PC-9 (cell line): ENCODE measurements around the gene PTPN2. TPM values are rescaled to one million over a fixed set of nuclear protein-coding genes. Genes with fewer than 3 reads are reported as not detected.

Experiments
- BruUV-seq: library from RNA; stranded (reverse); fragments of 400-500 nt; replicated peaks from 2 replicates; lab custom pipeline; 2021; lab: Mats Ljungman, UMichigan
- CTCF ChIA-PET: fragments of 300-600 bp; sonication (Branson Sonifier 250); formaldehyde crosslinking; loops from one replicate; lab custom pipeline; 2022; ENCODE audit warnings: antibody characterized with exemption; lab: Charles Lee
- POLR2A ChIA-PET: fragments of 300-600 bp; sonication (Branson Sonifier 250); formaldehyde crosslinking; loops from one replicate; lab custom pipeline; 2022; ENCODE audit warnings: antibody characterized with exemption; ENCODE audit not compliant: unreplicated experiment; lab: Charles Lee
- DNase-seq, 2 experiments: peaks; one replicate each; pipeline versions ENCODE4 v3.0.0 to v3.0.0-alpha.2; 2015 to 2022; ENCODE audit warnings: mixed read lengths in 1 of 2
- H2AFZ ChIP-seq: fragments of 200-600 bp; sonication (generic); 2 replicates; pipeline ENCODE4 v1.8.1; 2017; ENCODE audit warnings: antibody characterized with exemption
- H3F3A ChIP-seq: fragments of 200-600 bp; sonication (generic); 2 replicates; pipeline ENCODE4 v1.8.1; 2017; ENCODE audit warnings: antibody characterized with exemption, mild to moderate bottlenecking, low read depth; ENCODE audit not compliant: insufficient read depth
- H3K27ac ChIP-seq: fragments of 200-600 bp; sonication (generic); 2 replicates; pipeline ENCODE4 v1.6.1; 2016; ENCODE audit warnings: mixed run types
- H3K27me3 ChIP-seq: fragments of 200-600 bp; sonication (generic); 2 replicates; pipeline ENCODE4 v1.6.1; 2016; ENCODE audit warnings: low read depth, mixed run types; ENCODE audit not compliant: insufficient read depth
- H3K36me3 ChIP-seq: fragments of 200-600 bp; sonication (generic); 2 replicates; pipeline ENCODE4 v1.6.1; 2016; ENCODE audit warnings: low read depth, mixed run types
- H3K4me1 ChIP-seq: fragments of 200-600 bp; sonication (generic); replicated peaks from 2 replicates; pipeline ENCODE4 v1.6.1; 2016; ENCODE audit warnings: mixed run types; ENCODE audit not compliant: insufficient read depth
- H3K4me2 ChIP-seq: fragments of 200-600 bp; sonication (generic); 2 replicates; pipeline ENCODE4 v1.6.1; 2017; ENCODE audit warnings: mixed run types
- H3K4me3 ChIP-seq: fragments of 200-600 bp; sonication (generic); 2 replicates; pipeline ENCODE4 v1.6.1; 2016; ENCODE audit warnings: mixed run types
- H3K79me2 ChIP-seq: fragments of 200-600 bp; sonication (generic); 2 replicates; pipeline ENCODE4 v1.6.1; 2017; ENCODE audit warnings: low read depth, mixed run types
- H3K9me2 ChIP-seq: fragments of 200-600 bp; sonication (generic); 2 replicates; pipeline ENCODE4 v1.8.1; 2017; ENCODE audit warnings: mild to moderate bottlenecking; ENCODE audit not compliant: insufficient read depth
- H3K9me3 ChIP-seq: fragments of 200-600 bp; sonication (generic); 2 replicates; pipeline ENCODE4 v1.8.1; 2016; ENCODE audit warnings: low read depth; ENCODE audit not compliant: insufficient read depth
- H4K20me1 ChIP-seq: fragments of 200-600 bp; sonication (generic); 2 replicates; pipeline ENCODE4 v1.8.1; 2017; ENCODE audit not compliant: insufficient read depth
- CTCF ChIP-seq: fragments of 200-600 bp; sonication (generic); conservative IDR thresholded peaks from 2 replicates; pipeline ENCODE4 v1.6.1; 2017; ENCODE audit warnings: mixed run types, antibody characterized with exemption, mild to moderate bottlenecking, moderate library complexity
- EZH2 ChIP-seq: fragments of 200-600 bp; sonication (generic); IDR thresholded peaks from 2 replicates; pipeline ENCODE4 v1.8.0; 2017; ENCODE audit warnings: antibody characterized with exemption, low read depth
- intact Hi-C: fragments of 100-400 bp; cut with micrococcal nuclease; formaldehyde crosslinking; loops from one replicate; pipeline ENCODE4 v1.10.0; 2022; ENCODE audit not compliant: unreplicated experiment
- total RNA-seq: library from RNA; stranded (reverse); gene quantifications from 2 replicates; pipeline ENCODE4 v1.2.3, GENCODE V29; 2021

The PTPN2 gene
- total RNA-seq, 1 experiment from 2014 or later = 78.1 TPM

GRCh38 chr18:12849548-12849947, 34.5 kb downstream of the PTPN2 start:
- Histone ChIP-seq H3F3A (peaks cover 27% of the 10 kb centered on the region), H2AFZ (no peak overlapping the region), H3K27ac (peak overlapping the region; percentile 74), H3K27me3 (no peaks in the 10 kb centered on the region), H3K4me3 (0 out of 2 replicates have a peak overlapping the region, but pooled peaks have one; percentile 19), H4K20me1 (0 out of 2 replicates have a peak, but pooled peaks cover 7% of the 10 kb centered on the region), H3K36me3 (peaks cover 57% of the 10 kb centered on the region), H3K4me2 (peak overlapping the region; percentile 66), H3K9me3 (no peaks in the 10 kb centered on the region), H3K79me2 (peaks cover 76% of the 10 kb centered on the region), H3K4me1 (peaks cover 41% of the 10 kb centered on the region), H3K9me2 (no peaks in the 10 kb centered on the region)
- CTCF ChIA-PET = no interaction called here
- intact Hi-C loops = no loop called here
- no TSS peak for BruUV-seq
- DNase-seq = peak; percentile 22 to 79
- POLR2A ChIA-PET = no interaction called here
- no peak for TF ChIP-seq EZH2
- TF ChIP-seq CTCF = no peak

GRCh38 chr18:12848405-12848804, 35.6 kb downstream of the PTPN2 start:
- Histone ChIP-seq H3K4me3 (no peak overlapping the region), H4K20me1 (no peaks in the 10 kb centered on the region), H3K27me3 (no peaks in the 10 kb centered on the region), H3K36me3 (peaks cover 52% of the 10 kb centered on the region), H2AFZ (no peak overlapping the region), H3K9me2 (no peaks in the 10 kb centered on the region), H3K79me2 (peaks cover 77% of the 10 kb centered on the region), H3F3A (peaks cover 27% of the 10 kb centered on the region), H3K9me3 (no peaks in the 10 kb centered on the region), H3K27ac (0 out of 2 replicates have a peak overlapping the region, but pooled peaks have one; percentile 6), H3K4me1 (peaks cover 41% of the 10 kb centered on the region), H3K4me2 (no peak overlapping the region)
- CTCF ChIA-PET = no interaction called here
- POLR2A ChIA-PET = no interaction called here
- TF ChIP-seq CTCF = no peak
- no peak for TF ChIP-seq EZH2
- DNase-seq = no peak
- no TSS peak for BruUV-seq
- intact Hi-C loops = no loop called here

GRCh38 chr18:12844391-12844790, 39.6 kb downstream of the PTPN2 start:
- peaks cover 92% of the 10 kb centered on the region for H3K79me2 ChIP-seq
- no peaks in the 10 kb centered on the region for H4K20me1 ChIP-seq
- intact Hi-C loops = no loop called here
- H3F3A ChIP-seq = peaks cover 17% of the 10 kb centered on the region
- DNase-seq = no peak
- ChIA-PET CTCF (interaction anchor here (0.6 kb wide), 2 partner anchors 39 to 78 kb away, joined by 3 to 4 read pairs; partner anchors contain the start of gene PTPN2), POLR2A (no interaction called here)
- H3K27me3 ChIP-seq = no peaks in the 10 kb centered on the region
- H3K4me1 ChIP-seq = peaks cover 34% of the 10 kb centered on the region
- BruUV-seq = no TSS peak
- no peak overlapping the region for H2AFZ ChIP-seq
- H3K4me2 ChIP-seq = no peak overlapping the region
- no peak overlapping the region for H3K4me3 ChIP-seq
- peak overlapping the region; percentile 8; the same call in 1 of the 2 replicates for H3K27ac ChIP-seq
- H3K9me2 ChIP-seq = no peaks in the 10 kb centered on the region
- peaks cover 40% of the 10 kb centered on the region for H3K36me3 ChIP-seq
- no peaks in the 10 kb centered on the region for H3K9me3 ChIP-seq
- no peak for TF ChIP-seq CTCF
- TF ChIP-seq EZH2 = no peak
